Articular chondrocyte of knee joint (primary cell): Measurements from ENCODE around the gene PSMF1. TPM values are rescaled to one million over a fixed set of nuclear protein-coding genes. Genes with fewer than 3 reads are reported as not detected.

Experiments used
- total RNA-seq: library from RNA; depleted of rRNA; stranded (reverse); fragments of >200 nt; gene quantifications from 2 replicates; pipeline ENCODE4 v1.2.3, GENCODE V29; 2012

The PSMF1 gene, protein sequence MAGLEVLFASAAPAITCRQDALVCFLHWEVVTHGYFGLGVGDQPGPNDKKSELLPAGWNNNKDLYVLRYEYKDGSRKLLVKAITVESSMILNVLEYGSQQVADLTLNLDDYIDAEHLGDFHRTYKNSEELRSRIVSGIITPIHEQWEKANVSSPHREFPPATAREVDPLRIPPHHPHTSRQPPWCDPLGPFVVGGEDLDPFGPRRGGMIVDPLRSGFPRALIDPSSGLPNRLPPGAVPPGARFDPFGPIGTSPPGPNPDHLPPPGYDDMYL
- 76.2 and 144 TPM in 2 replicates for total RNA-seq

DNA sequence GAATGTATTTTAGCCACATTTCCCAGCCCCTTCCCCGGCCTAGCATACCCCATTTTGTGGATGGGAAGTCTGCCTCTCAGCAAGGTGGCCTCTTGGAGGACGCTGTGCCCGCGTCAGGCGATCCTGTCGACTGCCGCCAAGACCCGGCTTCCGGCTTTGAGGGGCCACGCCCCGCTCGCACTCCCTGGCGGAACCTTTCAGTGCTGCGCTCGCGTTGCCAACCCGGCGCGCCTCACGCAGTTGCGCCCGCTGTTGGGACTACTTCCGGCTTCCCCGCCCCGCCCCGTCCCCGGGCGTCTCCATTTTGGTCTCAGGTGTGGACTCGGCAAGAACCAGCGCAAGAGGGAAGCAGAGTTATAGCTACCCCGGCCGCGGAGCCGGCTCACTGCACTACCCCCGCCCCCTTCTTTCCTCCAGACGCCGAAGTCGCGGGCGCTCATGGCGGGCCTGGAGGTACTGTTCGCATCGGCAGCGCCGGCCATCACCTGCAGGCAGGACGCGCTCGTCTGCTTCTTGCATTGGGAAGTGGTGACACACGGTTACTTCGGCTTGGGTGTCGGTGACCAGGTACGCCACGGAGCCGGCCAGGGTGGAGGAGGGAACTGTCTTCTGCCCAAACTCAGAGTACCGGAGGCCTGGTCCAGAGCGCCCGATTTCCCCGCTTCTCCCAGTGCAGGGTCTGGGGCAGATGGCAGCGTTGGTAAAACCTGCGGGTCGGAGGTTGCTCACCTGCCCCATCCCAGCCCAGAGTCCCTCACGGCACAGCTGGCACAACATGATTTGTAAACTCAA lies at the start of gene PSMF1:
Gene PSMF1 (plus strand): TSS at position 267 of the 792 bp plus-strand sequence. CDS start 172 bp downstream, at position 439.

DNA sequence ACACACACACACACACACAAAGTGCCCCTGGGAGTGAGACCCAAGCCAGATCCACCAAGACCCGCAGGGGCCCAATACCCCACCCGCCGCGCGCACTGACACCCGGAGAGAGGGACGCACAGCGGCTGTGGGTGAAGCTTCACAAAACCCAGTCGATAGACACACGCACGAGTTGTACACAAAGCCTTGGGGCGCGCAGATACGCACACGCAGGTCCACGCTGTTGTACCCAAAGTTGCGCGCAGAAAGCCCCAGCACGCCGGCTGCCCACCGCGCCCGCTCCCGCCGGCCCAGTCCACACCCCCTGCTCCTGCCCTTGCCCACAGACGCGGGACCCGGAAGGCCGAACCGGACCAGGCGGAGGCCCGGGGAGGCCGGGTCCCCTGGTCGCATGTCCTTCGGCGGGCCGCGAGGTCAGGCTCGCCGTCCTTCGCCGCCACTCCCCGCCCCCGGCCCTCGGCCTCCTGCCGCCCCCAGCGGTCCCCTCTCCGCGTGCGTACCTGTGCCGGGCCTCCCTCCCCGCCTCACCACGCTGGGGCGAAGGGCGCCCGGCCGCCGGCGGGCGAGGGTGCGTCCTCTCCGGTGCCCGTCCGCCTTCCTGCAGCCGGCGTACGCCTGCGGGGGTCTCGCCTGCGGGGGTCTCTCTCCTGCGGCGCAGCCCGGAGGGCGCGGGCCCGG lies 66.4 kb downstream of the PSMF1 start, which contains the start of gene TMEM74B:
Gene TMEM74B (minus strand): TSS at position 344 of the 678 bp plus-strand sequence. CDS start 1,180 bp downstream, outside the sequence.

DNA sequence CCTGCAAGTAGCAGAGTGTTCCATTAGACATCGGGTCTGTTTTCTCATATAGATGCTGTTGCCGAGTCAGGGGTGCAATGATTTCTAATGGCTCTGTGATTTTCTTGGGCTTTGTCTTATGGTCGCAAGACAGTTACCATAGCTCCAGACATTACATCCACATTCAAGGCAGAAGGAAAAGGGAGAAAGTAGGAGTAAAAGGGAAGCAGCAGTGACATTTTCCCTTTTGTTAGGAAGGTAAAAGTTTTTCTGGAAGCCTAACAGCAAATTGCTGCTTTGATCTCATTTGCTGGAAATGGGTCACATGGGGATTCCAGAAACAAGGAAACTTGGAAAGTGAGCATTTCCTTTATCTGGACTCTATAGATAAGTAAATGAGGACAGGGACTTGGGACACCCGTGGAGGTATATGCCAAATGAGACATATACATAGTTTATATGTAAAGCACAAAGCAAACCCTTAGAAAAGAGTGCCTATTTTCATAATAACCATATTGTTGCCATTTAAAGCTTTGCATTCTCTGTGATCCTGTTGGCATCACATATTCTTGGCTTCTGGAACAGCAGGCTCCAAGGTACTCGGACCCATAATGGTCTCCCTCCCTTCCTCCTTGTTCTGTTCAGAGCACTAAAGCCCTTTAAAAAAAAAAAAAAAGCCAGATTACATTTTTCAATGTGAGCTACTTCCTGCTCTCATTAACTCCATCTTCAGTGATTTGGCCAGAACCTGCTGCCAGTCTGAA lies 84.5 kb downstream of the PSMF1 start, which contains the start of gene C20orf202:
Gene C20orf202 (plus strand): TSS at position 693 of the 743 bp plus-strand sequence. CDS start 132 bp downstream, outside the sequence.

Other genes starting within 250 kb of the PSMF1 start
- gene ANGPT4, start 202.3 kb upstream of the PSMF1 start, total RNA-seq: under 0.01 TPM in 1 of 2 replicates, not detected in the other
- gene RSPO4, start 116.3 kb upstream of the PSMF1 start, total RNA-seq: under 0.01 TPM in 1 of 2 replicates, not detected in the other
- 0.11 TPM in 1 of 2 replicates, not detected in the other for gene TMEM74B, start 66.4 kb downstream of the PSMF1 start, total RNA-seq
- gene C20orf202, start 84.9 kb downstream of the PSMF1 start, total RNA-seq: not detected in 2 replicates
- not detected in 2 replicates for gene RAD21L1, start 107.4 kb downstream of the PSMF1 start, total RNA-seq
- gene SNPH, start 147.7 kb downstream of the PSMF1 start, total RNA-seq: 6.3 and 6.4 TPM in 2 replicates
- gene SDCBP2, start 210.5 kb downstream of the PSMF1 start, total RNA-seq: 1.7 TPM in 2 replicates